Activated gamma-delta T cell treated with Interleukin-2 at 50 U/mL for 16 hours (primary cell): ENCODE measurements around the gene C10orf105.

Source experiments
- DNase-seq: peaks from one replicate; pipeline ENCODE4 v3.0.0-alpha.2; 2020

C10orf105 gene

GRCh38 chr10:71750986-71751385 is 31.4 kb upstream of the C10orf105 start:
- no peak for DNase-seq

- DNase-seq, result no peak
Observed at GRCh38 chr10:71750124-71750841, 30.7 kb upstream of the C10orf105 start.

- DNase-seq, result no peak
Observed at GRCh38 chr10:71749396-71749795, 29.8 kb upstream of the C10orf105 start.

GRCh38 chr10:71748671-71749191 is 29.2 kb upstream of the C10orf105 start:
- DNase-seq, result peak; percentile 74

- no peak for DNase-seq
Observed at GRCh38 chr10:71747551-71748523, 28.3 kb upstream of the C10orf105 start.

GRCh38 chr10:71747039-71747531 is 27.5 kb upstream of the C10orf105 start:
- no peak for DNase-seq

GRCh38 chr10:71746344-71747037 is 26.9 kb upstream of the C10orf105 start:
- DNase-seq, result peak; percentile 38

GRCh38 chr10:71745664-71746250 is 26.2 kb upstream of the C10orf105 start:
- no peak for DNase-seq

- DNase-seq, result no peak
Observed at GRCh38 chr10:71744897-71745663, 25.5 kb upstream of the C10orf105 start.

GRCh38 chr10:71743866-71744265 is 24.3 kb upstream of the C10orf105 start:
- no peak for DNase-seq

GRCh38 chr10:71743089-71743838 is 23.7 kb upstream of the C10orf105 start:
- DNase-seq, result no peak

GRCh38 chr10:71742301-71743088 is 22.9 kb upstream of the C10orf105 start:
- no peak for DNase-seq

GRCh38 chr10:71741671-71742070 is 22.1 kb upstream of the C10orf105 start:
- no peak for DNase-seq

GRCh38 chr10:71741029-71741428 is 21.5 kb upstream of the C10orf105 start:
- no peak for DNase-seq

- no peak for DNase-seq
Observed at GRCh38 chr10:71740069-71740653, 20.6 kb upstream of the C10orf105 start.

GRCh38 chr10:71739358-71739900 is 19.9 kb upstream of the C10orf105 start:
- DNase-seq, result no peak

GRCh38 chr10:71737834-71738197 is 18.2 kb upstream of the C10orf105 start:
- DNase-seq, result no peak

GRCh38 chr10:71737001-71737833 is 17.6 kb upstream of the C10orf105 start:
- no peak for DNase-seq
